IMR-90 (cell line): ENCODE measurements around the gene TMEM245. TPM values are rescaled to one million over a fixed set of nuclear protein-coding genes. Genes with fewer than 3 reads are reported as not detected.

Experiments used
- ATAC-seq: fragments of 200-7000 bp; cut with Tn5 transposase; 2 replicates; pipeline ENCODE4 v1.9.1; 2020; ENCODE audit warnings: low read depth, mild to moderate bottlenecking, moderate library complexity
- BruUV-seq: library from RNA; stranded (reverse); fragments of 400-500 nt; replicated peaks from 2 replicates; lab custom pipeline; 2021; lab: Mats Ljungman, UMichigan
- CTCF ChIA-PET: fragments of 300-600 bp; formaldehyde crosslinking; extraction: SDS; loops from one replicate; lab custom pipeline; 2021; ENCODE audit warnings: antibody characterized with exemption; lab: Yijun Ruan, JAX
- POLR2A ChIA-PET: fragments of 300-600 bp; sonication (Branson Sonifier 250); formaldehyde crosslinking; loops from one replicate; lab custom pipeline; 2022; ENCODE audit warnings: antibody characterized with exemption; ENCODE audit not compliant: unreplicated experiment; lab: Charles Lee
- DNase-seq: peaks from one replicate; pipeline ENCODE4 v3.0.0; 2013
- H2AFZ ChIP-seq: replicated peaks from 2 replicates; pipeline ENCODE3; 2013; ENCODE audit warnings: low read length, mild to moderate bottlenecking; ENCODE audit not compliant: poor library complexity
- H2AK5ac ChIP-seq: 2 replicates; pipeline ENCODE4 v1.6.1; 2013; ENCODE audit warnings: low read depth, low read length, inconsistent platforms
- H2AK9ac ChIP-seq: replicated peaks from 2 replicates; pipeline ENCODE3; 2013; ENCODE audit warnings: mild to moderate bottlenecking, low read depth, low read length, moderate library complexity; ENCODE audit not compliant: poor library complexity
- H2BK120ac ChIP-seq: 2 replicates; pipeline ENCODE4 v1.6.1; 2013; ENCODE audit warnings: low read depth, low read length, inconsistent platforms
- H2BK15ac ChIP-seq: 3 replicates; pipeline ENCODE4 v1.6.1; 2013; ENCODE audit warnings: low read depth, low read length, inconsistent platforms
- H2BK20ac ChIP-seq: 2 replicates; pipeline ENCODE4 v1.6.1; 2013; ENCODE audit warnings: low read depth, mild to moderate bottlenecking, inconsistent platforms, low read length, moderate library complexity
- H2BK5ac ChIP-seq: 2 replicates; pipeline ENCODE4 v1.6.1; 2013; ENCODE audit warnings: mild to moderate bottlenecking, low read depth, low read length, inconsistent platforms; ENCODE audit not compliant: poor library complexity, severe bottlenecking
- H3K14ac ChIP-seq: replicated peaks from 2 replicates; pipeline ENCODE4 v1.6.1; 2013; ENCODE audit warnings: low read depth, low read length, inconsistent platforms
- H3K18ac ChIP-seq: 2 replicates; pipeline ENCODE4 v1.6.1; 2013; ENCODE audit warnings: low read depth, low read length, control low read depth
- H3K23ac ChIP-seq: 2 replicates; pipeline ENCODE4 v1.6.1; 2013; ENCODE audit warnings: low read depth, low read length, inconsistent platforms
- H3K27ac ChIP-seq: 2 replicates; pipeline ENCODE4 v1.5.1; 2013; ENCODE audit warnings: mild to moderate bottlenecking, control low read depth, low read length; ENCODE audit not compliant: insufficient read depth
- H3K27me3 ChIP-seq: 2 replicates; pipeline ENCODE4 v1.6.1; 2013; ENCODE audit warnings: low read length; ENCODE audit not compliant: control insufficient read depth, insufficient read depth
- H3K36me3 ChIP-seq: 2 replicates; pipeline ENCODE4 v1.6.1; 2013; ENCODE audit warnings: low read length, mixed read lengths; ENCODE audit not compliant: control insufficient read depth, insufficient read depth
- H3K4ac ChIP-seq: 2 replicates; pipeline ENCODE4 v1.6.1; 2013; ENCODE audit warnings: low read depth, low read length, inconsistent platforms
- H3K4me1 ChIP-seq: 2 replicates; pipeline ENCODE4 v1.6.1; 2013; ENCODE audit warnings: low read length, mixed read lengths; ENCODE audit not compliant: control insufficient read depth, insufficient read depth
- H3K4me2 ChIP-seq: 2 replicates; pipeline ENCODE4 v1.6.1; 2013; ENCODE audit warnings: low read depth, mild to moderate bottlenecking, control low read depth, low read length, moderate library complexity
- H3K4me3 ChIP-seq: 2 replicates; pipeline ENCODE4 v1.5.1; 2013; ENCODE audit warnings: low read depth, mild to moderate bottlenecking, control low read depth, low read length, moderate library complexity; ENCODE audit not compliant: insufficient read depth
- H3K56ac ChIP-seq: 2 replicates; pipeline ENCODE4 v1.6.1; 2013; ENCODE audit warnings: low read length, inconsistent platforms; ENCODE audit not compliant: insufficient read depth; ENCODE audit errors: extremely low read depth
- H3K79me1 ChIP-seq, 2 experiments: 2 replicates each; pipeline ENCODE4 v1.6.1; 2013; ENCODE audit warnings: low read length in 2 of 2, inconsistent platforms in 1 of 2, low read depth in 1 of 2
- H3K9ac ChIP-seq: 2 replicates; pipeline ENCODE4 v1.6.1; 2013; ENCODE audit warnings: low read depth, low read length, control low read depth
- H3K9me1 ChIP-seq: 2 replicates; pipeline ENCODE4 v1.6.1; 2013; ENCODE audit warnings: low read length, inconsistent platforms; ENCODE audit not compliant: insufficient read depth
- H3K9me3 ChIP-seq: 2 replicates; pipeline ENCODE4 v1.6.1; 2013; ENCODE audit warnings: low read length; ENCODE audit not compliant: control insufficient read depth, insufficient read depth
- H4K20me1 ChIP-seq: 2 replicates; pipeline ENCODE4 v1.6.1; 2013; ENCODE audit warnings: low read length, inconsistent platforms; ENCODE audit not compliant: insufficient read depth
- H4K5ac ChIP-seq: 2 replicates; pipeline ENCODE4 v1.6.1; 2013; ENCODE audit warnings: mild to moderate bottlenecking, low read depth, low read length, control low read depth
- H4K8ac ChIP-seq, 2 experiments: 2 replicates each; pipeline ENCODE4 v1.6.1; 2013; ENCODE audit warnings: low read depth in 2 of 2, low read length in 2 of 2, control low read depth in 1 of 2, inconsistent platforms in 1 of 2
- H4K91ac ChIP-seq: 2 replicates; pipeline ENCODE4 v1.6.1; 2013; ENCODE audit warnings: low read depth, low read length, inconsistent platforms; ENCODE audit not compliant: insufficient read depth
- CHD1 ChIP-seq: IDR thresholded peaks from 2 replicates; pipeline ENCODE4 v1.6.1; 2012; ENCODE audit warnings: low read depth, low read length, improper control_type of control experiment
- MAFK ChIP-seq: IDR thresholded peaks from 2 replicates; pipeline ENCODE4 v1.6.1; 2012; ENCODE audit warnings: low read depth, low read length, improper control_type of control experiment
- MAZ ChIP-seq: IDR thresholded peaks from 2 replicates; pipeline ENCODE4 v1.6.1; 2012; ENCODE audit warnings: low read depth, mild to moderate bottlenecking, low read length, improper control_type of control experiment, moderate library complexity, borderline replicate concordance
- SMC3 ChIP-seq: fragments of 150-350 bp; IDR thresholded peaks from 2 replicates; pipeline ENCODE4 v1.6.1; 2016; ENCODE audit warnings: low read depth, mild to moderate bottlenecking, antibody characterized with exemption, low read length, moderate library complexity
- WGBS, 2 experiments: methylation state at CpG; one replicate each; pipeline versions ENCODE4 v1.1.5 to v1.1.7; 2013; ENCODE audit warnings: missing lambda C conversion rate in 2 of 2; ENCODE audit not compliant: insufficient read length in 1 of 2; ENCODE audit errors: extremely low coverage in 2 of 2; 5-methylcytosine and 5-hydroxymethylcytosine counted together
- dilution Hi-C: fragments of 300-500 bp; cut with HindIII; formaldehyde crosslinking; loops from one replicate; pipeline ENCODE4 v1.14.3; 2018; ENCODE audit warnings: low sequenced_read_pairs; ENCODE audit not compliant: unreplicated experiment
- in situ Hi-C: fragments of 300-500 bp; cut with MboI; formaldehyde crosslinking; loops from 3 replicates; pipeline ENCODE4 v1.14.3; 2019; ENCODE audit warnings: low sequenced_read_pairs, inconsistent platforms, mixed read lengths
- intact Hi-C: fragments of 100-400 bp; cut with micrococcal nuclease; formaldehyde crosslinking; loops from 2 replicates; pipeline ENCODE4 v1.10.0; 2022
- polyA plus RNA-seq, 3 experiments: library from polyadenylated mRNA; depleted of rRNA; stranded (reverse); fragments of >200 nt; gene quantifications; 2 replicates each; pipeline ENCODE4 v1.2.3, GENCODE V29; 2012; ENCODE audit warnings: low replicate concordance in 1 of 3
- total RNA-seq: library from RNA; depleted of rRNA; stranded (reverse); fragments of >200 nt; gene quantifications from 2 replicates; pipeline ENCODE4 v1.2.3, GENCODE V29; 2012
- TF ChIP-seq, protein P1 (sequence below): fragments of 150-350 bp; IDR thresholded peaks from 2 replicates; pipeline ENCODE4 v1.6.1; 2017; ENCODE audit warnings: mild to moderate bottlenecking, antibody characterized with exemption, low read length, low read depth

Gene TMEM245
- total and polyA plus RNA-seq, 2 of the 4 experiments (the other 2 are of a cell fraction) = 24.8 to 57.9 TPM

DNA sequence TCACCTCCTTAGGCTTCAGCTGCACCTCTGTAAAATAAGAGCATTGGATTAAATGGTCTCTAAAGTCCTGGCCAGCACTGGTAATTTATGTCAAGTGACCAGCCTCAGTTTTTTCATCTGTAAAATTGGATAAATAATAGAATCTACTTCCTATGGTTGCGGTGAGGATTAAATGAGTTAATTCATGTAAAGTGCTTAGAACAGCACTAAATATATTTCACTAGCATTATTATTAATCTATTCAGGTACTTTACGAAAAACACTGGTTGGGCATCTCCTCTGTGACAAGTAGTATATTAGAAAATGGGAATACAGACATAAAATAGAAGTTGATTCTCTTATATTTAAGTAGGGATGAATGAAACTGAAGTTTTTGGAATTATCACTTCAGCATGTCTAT lies 13.8 kb upstream of the TMEM245 start:
- in situ Hi-C loops = no loop called here
- Histone ChIP-seq H2BK120ac (no peak overlapping the region), H2AFZ (no peak overlapping the region), H4K91ac (no peak overlapping the region), H3K18ac (no peak overlapping the region), H3K4ac (no peak overlapping the region), H4K20me1 (no peaks in the 10 kb centered on the region), H2AK9ac (no peak overlapping the region), H2BK5ac (no peak overlapping the region), H2BK20ac (no peak overlapping the region), H3K27me3 (peaks cover 7% of the 10 kb centered on the region), H3K56ac (no peak overlapping the region), H2AK5ac (no peak overlapping the region), H3K36me3 (no peaks in the 10 kb centered on the region), H3K14ac (no peak overlapping the region), H4K5ac (no peak overlapping the region), H3K79me1 (no peaks in the 10 kb centered on the region), H3K9me1 (no peaks in the 10 kb centered on the region), H3K27ac (no peak overlapping the region), H3K4me1 (no peaks in the 10 kb centered on the region), H3K9me3 (no peaks in the 10 kb centered on the region), H4K8ac (no peak overlapping the region), H2BK15ac (no peak overlapping the region), H3K4me2 (no peak overlapping the region), H3K4me3 (no peak overlapping the region), H3K23ac (no peak overlapping the region), H3K9ac (no peak overlapping the region)
- ATAC-seq = no peak
- CTCF ChIA-PET = interaction anchor here (1.0 kb wide), 1 partner anchor 12 kb away, joined by 3 read pairs; no protein-coding TSS in a partner anchor
- POLR2A ChIA-PET = no interaction called here
- intact Hi-C loops = no loop called here
- DNase-seq = no peak
- no peak for TF ChIP-seq MAZ
- TF ChIP-seq, protein P1, sequence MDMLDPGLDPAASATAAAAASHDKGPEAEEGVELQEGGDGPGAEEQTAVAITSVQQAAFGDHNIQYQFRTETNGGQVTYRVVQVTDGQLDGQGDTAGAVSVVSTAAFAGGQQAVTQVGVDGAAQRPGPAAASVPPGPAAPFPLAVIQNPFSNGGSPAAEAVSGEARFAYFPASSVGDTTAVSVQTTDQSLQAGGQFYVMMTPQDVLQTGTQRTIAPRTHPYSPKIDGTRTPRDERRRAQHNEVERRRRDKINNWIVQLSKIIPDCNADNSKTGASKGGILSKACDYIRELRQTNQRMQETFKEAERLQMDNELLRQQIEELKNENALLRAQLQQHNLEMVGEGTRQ = no peak
- no peak for TF ChIP-seq SMC3
- no peak for TF ChIP-seq CHD1
- peak; percentile 41 for TF ChIP-seq MAFK
- WGBS, 2 experiments = no CpG with 5 or more reads among the region's 2 CpGs
- BruUV-seq = no TSS peak
- dilution Hi-C loops = no loop called here
